ENCODE measurements around the gene HUWE1. TPM values are rescaled to one million over a fixed set of nuclear protein-coding genes. Genes with fewer than 3 reads are reported as not detected.
A peak's percentile ranks its signal among the peaks of the same experiment; 100 is the strongest.

HUWE1 gene
- total RNA-seq, 1 donor from 2014 or later = 95.3 TPM

- DNase-seq = no peak
Measured at GRCh38 chrX:53494436-53494835, 192.1 kb downstream of the HUWE1 start.

DNA sequence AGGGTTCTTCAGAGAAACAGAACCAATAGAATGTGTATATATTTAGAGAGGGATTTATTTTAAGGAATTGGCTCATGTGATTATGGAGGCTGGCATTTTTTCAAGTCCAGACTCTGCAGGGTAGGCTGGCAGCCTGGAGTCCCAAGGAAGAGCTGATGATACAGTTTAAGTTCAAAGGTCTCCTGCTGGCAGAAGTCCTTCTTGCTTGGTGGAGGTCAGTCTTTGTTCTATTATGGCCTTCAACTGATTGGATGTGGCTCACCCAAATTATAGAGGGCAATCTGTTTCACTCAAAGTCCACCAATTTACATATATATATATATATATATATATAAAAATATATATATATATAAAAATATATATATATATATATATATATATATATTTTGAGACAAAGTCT, 200.2 kb downstream of the HUWE1 start:
- DNase-seq = no peak

- no peak for DNase-seq
Measured at GRCh38 chrX:53483838-53484405, 202.6 kb downstream of the HUWE1 start.

DNA sequence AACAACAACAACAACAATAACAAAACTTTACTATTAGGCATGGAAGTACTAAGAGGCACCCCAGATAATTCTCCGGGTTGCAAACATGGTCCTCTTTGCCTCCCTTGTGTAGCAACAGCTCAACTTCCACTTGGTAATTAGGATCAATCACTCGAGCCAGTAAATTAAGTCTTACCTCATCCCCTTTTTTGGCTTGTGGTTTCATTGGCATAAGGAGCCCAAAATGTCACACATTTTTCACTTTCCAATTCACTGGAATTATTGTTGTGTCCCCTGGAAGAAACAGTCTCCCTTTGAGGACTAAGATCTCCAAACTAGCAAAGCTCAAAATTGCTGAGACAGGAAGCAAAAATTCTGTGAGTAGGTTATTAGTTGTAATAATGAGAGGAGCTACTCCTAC, 203.1 kb downstream of the HUWE1 start:
- DNase-seq = no peak

Small RNA genes within 50 kb of the gene (small RNA-seq; reads per million reads assigned to genes)
- gene MIR98 (567 reads per million, percentile 98 among the genes with 10 or more reads in this experiment), gene MIRLET7F2 (724 reads per million, percentile 98 among the genes with 10 or more reads in this experiment)

Data from occipital lobe (tissue), 3 donors.